RPMI7951 (cell line): ENCODE results near the gene SLC25A10. TPM values are rescaled to one million over a fixed set of nuclear protein-coding genes. Genes with fewer than 3 reads are reported as not detected.

ENCODE experiments used
- DNase-seq: peaks from one replicate; pipeline ENCODE4 v3.0.0-alpha.2; 2012; ENCODE audit warnings: low read depth
- total RNA-seq: library from RNA; depleted of rRNA; stranded (reverse); fragments of >200 nt; shearing (Covaris generic); gene quantifications from 2 replicates; pipeline ENCODE4 v1.2.3, GENCODE V29; 2014

Gene SLC25A10
- total RNA-seq, 1 experiment from 2014 or later, result 53.0 TPM

- no peak for DNase-seq
These were observed 6.4 kb upstream of the SLC25A10 start for GRCh38 chr17:81705518-81706231.

DNA sequence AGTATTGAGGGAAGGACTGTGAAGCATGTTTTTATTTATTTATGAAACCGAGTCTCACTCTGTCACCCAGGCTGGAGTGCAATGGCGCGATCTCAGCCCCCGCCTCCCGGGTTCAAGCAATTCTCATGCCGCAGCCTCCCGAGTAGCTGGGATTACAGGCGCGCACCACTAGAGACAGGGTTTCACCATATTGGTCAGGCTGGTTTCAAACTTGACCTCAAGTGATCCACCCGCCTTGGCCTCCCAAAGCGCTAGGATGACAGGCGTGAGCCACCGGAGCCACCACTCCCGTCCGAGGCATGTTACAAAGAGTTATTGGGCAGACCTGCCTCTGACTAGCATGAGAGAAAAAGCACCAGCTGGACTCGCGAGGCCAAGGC lies 5.9 kb upstream of the SLC25A10 start:
- no peak for DNase-seq

DNA sequence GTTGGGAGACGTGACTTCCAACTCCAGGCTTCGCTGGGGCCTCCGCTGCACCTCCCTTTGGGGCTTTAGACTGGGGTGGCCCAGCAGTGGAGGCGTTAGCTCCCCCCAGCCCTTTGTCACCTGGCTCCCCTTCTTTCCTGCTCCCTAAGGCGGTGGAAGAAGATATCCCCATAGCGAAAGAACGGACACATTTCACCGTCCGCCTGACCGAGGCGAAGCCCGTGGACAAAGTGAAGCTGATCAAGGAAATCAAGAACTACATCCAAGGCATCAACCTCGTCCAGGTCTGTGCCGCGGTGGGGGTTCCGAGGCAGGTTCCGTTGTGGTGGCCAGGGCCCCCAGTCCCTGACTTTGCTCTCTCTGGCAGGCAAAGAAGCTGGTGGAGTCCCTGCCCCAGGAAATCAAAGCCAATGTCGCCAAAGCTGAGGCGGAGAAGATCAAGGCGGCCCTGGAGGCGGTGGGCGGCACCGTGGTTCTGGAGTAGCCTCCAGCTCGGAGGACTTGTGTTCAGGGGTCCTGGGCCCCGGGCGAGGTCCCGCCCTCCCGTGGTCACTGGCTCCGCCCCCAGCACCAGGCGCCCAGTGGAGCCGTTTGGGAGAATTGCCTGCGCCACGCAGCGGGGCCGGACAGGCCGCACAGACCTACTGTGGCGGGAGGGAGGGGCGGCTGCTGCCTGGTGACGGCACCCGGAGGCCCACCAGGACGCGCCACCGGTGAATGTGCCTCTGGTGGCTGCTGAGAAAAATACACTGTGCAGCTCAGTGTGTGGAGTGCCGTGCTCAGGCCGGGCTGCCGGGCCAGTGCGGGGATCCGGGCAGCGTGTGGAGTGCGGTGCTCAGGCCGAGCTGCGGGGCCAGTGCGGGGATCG lies 5.1 kb upstream of the SLC25A10 start:
- no peak for DNase-seq

- DNase-seq, result no peak
These were observed 4.1 kb upstream of the SLC25A10 start for GRCh38 chr17:81707725-81708646.

DNA sequence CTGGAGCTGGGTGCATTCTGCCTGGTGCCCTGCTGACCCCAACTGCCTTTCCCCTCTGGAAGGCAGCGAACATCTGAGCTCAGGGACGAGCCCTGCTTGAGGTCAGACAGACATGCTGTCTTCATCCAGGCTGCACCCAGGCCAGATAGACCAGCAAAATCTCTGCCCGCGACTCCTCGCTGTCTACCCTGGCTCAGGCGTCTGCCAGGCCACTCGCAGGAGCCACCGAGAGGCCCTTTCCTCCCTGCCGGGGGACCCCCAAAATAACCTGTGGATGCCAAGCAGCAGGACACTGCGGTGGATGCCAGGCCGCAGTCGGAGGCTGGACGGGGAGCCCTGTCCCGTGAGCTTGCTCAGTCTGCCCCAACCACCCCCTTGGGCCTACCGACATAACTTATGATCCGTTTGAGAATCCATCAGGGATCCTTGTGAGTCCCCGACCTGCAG lies 3.3 kb upstream of the SLC25A10 start:
- no peak for DNase-seq

DNA sequence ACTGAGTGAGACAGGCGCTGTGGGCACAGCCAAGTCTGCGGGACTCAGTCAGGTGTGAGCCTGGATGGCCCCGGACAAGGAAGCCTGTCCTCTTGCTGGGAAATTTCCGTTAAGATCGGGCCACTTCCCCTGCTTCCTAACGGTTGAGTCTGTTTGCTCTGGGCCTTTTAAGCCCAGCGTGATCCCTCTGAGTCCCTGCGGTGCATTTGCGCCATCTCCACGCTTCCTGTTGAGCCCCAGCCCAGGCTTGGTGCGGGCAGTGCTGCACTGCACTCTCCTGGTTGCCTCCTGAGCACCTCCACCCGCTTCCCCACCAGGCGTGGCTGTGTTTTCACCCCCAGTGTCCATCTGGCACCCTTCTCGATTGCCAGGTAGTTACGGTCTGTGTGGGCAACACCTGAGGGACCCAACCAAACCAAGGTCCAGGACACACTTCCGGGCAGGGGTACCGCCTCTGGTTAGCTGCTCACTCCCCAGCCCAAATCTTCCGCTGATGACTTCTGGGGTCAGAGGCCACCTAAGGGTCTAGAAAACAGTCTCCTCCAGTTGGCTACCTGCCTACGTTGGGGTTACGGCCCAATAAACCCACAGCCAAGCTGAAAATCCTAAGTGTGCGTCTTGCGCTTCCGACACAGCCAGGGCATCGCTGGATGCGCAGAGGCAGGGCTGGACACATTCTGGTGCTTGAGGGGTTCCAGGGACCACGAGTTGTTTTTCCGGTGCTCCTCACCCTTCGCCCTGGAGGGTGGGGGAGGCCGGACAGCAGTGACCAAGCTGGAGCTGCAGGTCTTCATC lies 1.4 kb upstream of the SLC25A10 start:
- DNase-seq, result peak; percentile 23

GRCh38 chr17:81712468-81713003 lies 452 bp downstream of the SLC25A10 start:
- DNase-seq, result peak; percentile 31

DNA sequence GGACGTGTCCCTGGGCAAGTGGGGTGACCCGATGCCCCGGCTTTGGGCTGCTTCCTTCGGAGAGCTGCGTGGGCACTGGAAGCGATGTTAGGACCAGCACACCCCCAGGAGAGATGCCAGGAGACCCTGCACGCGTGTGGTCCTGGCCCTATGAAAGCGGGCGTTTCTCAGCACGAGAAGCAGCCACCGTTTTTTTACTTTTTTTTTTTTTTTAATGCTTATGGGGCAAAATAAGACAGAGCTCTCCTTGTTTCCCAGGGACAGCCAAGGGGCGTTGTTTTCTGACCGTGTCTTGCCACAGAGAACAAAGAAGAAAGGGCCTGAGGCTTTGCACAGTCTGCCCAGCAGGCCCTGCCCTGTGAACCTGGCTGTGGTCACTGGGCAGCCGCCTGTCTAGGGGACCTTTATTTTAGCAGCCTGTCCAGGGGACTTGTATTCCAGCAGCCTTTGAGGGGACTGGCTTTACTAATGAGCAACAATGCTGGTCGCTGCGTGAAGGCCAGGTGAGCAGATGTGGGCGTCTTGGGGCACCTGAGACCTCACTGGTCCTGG lies 996 bp downstream of the SLC25A10 start:
- peak; percentile 47 for DNase-seq

GRCh38 chr17:81713556-81714411 lies 1.7 kb downstream of the SLC25A10 start:
- DNase-seq, result peak; percentile 48

DNA sequence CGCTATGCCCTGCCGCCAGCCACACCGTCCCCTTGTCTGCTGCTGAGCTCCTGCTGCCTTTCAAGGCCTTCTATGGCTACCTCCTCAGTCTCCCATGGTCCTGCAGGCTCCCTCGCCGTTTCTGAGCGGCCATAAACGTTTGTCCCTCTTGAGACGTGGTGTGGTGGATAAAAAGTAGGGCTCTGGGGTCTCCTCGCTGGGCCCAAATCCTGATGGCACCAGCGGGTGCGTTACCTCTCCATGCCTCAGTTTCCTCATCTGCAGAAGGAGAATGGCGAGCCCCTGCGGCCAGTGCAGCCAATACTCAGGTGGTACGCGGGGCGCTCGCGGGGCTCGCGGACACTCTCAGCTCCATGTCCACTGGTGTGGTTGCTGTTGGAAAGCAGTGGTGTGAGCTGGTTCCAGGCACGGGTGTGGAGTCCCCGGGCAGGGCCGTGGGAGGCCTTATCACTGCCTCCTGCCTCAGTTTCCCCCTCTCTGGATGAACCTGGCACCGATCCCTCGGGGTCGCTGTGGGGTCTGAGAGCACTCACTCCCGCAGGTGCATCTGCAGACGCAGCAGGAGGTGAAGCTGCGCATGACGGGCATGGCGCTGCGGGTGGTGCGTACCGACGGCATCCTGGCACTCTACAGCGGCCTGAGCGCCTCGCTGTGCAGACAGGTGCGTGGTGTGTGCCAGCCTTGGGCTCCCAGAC lies 2.5 kb downstream of the SLC25A10 start:
- DNase-seq, result no peak

DNA sequence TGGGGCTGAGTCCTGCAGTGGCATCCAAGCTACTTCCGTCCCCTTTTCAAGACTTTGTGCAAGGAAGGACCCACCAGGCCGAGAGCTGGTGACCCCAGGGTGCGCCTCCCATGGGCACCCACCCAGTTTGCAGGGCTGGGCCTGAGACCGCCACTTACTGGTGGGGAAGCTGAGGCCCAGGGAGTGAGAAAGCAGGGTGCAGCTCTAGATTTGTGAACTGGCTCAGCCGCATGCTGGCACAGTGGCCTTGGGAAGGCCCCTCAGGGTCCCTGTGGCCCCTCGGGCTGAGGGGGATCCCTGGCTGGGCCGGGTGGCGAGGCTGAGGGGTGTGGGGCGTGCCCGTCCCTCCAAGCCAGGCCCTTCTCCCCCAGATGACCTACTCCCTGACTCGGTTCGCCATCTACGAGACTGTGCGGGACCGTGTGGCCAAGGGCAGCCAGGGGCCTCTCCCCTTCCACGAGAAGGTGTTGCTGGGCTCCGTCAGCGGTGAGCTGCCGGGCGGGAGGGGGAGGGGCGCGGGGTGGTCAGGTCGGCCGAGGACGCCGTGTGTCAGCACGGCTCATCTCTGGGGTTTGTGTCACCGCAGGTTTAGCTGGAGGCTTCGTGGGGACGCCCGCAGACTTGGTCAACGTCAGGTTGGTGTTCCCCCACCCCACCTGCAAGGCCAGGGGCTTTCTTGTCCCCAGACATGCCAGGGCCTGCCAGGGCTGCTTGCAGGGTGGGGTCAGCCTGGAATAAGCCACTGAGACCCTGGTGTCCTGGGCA lies 3.2 kb downstream of the SLC25A10 start:
- no peak for DNase-seq

GRCh38 chr17:81715872-81716673 lies 4.0 kb downstream of the SLC25A10 start:
- no peak for DNase-seq

DNA sequence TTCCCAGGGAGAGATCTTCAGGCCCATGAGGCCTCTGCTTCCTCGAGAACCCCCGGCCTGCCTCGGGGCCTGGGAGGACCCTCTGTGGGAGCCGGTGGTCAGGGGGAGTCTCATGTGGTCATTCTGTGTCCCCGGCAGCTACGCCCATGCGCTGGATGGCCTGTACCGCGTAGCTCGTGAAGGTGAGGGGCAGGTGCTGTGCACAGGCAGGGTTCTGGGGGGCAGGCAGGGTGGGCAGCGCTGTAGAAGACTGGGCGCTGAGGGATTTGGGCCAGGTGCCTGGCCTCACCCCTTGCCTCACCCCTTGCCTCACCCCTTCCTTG lies 4.6 kb downstream of the SLC25A10 start:
- DNase-seq, result no peak

DNA sequence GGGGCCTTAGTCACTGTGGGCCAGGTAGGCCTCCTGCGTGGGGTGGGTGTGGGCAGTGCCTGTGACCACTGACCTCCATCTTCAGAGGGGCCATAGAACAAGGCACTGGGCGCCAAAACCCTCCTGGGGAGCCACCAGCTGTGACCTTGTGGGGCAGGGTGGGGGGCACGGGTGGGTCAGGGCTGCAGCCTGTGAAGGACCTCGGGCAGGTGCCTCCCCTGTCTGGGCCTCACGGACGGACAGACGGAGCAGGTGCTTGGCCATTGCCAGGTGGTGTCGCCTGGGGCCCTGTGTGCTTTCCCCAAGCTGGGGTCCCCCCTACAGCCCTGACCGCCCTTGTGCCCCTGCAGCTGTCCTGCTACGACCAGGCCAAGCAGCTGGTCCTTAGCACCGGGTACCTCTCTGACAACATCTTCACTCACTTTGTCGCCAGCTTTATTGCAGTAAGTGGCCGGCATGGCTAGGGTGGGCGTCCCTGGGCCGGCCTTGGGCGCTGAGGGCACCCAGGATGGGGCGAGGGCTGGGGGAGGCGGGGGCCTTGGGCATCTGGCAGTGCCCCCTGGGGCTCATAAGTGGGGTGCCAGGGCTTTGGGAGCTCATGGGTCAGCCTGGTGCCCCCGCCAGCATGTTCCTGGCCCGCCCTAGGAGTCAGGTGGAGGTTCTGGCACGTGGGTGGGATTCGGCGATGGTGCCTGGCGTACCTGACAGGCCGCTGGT lies 5.1 kb downstream of the SLC25A10 start:
- no peak for DNase-seq

DNA sequence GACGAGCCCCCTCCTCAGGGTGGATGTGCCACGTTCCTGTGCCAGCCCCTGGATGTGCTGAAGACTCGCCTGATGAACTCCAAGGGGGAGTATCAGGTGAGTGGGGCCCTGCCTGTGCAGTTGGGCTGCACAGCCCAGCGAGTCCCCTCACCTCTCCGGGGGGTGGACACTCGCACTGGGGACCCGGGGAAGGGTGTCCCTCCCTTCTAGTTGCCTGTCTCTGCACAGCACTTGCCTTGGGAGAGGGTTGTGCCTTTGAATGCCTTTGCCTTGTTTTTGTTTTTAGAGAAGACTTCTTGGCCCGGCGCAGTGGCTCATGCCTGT lies 5.6 kb downstream of the SLC25A10 start:
- no peak for DNase-seq

- no peak for DNase-seq
These were observed 7.6 kb downstream of the SLC25A10 start for GRCh38 chr17:81719410-81720266.
